OCI-LY3 (cell line): ENCODE data around the gene POLN.

Experiments used
- H2AFZ ChIP-seq: fragments of 200-600, 300-600 bp; shearing (Covaris generic); 2 replicates; pipeline ENCODE4 v1.6.0; 2014; ENCODE audit warnings: antibody characterized with exemption, low read depth, low read length
- H3K27ac ChIP-seq: fragments of 200-600, 300-600 bp; sonication (generic); 2 replicates; pipeline ENCODE4 v1.5.1; 2014; ENCODE audit warnings: mild to moderate bottlenecking, low read length, moderate library complexity, mixed read lengths
- H3K27me3 ChIP-seq: fragments of 200-600, 300-600 bp; sonication (generic); 2 replicates; pipeline ENCODE4 v1.6.1; 2014; ENCODE audit warnings: low read depth, low read length, mixed read lengths
- H3K36me3 ChIP-seq: fragments of 200-600, 300-600 bp; sonication (generic); replicated peaks from 2 replicates; pipeline ENCODE3; 2014; ENCODE audit warnings: low read depth, low read length, mixed read lengths
- H3K4me1 ChIP-seq: fragments of 300-600, 200-600 bp; sonication (generic); 2 replicates; pipeline ENCODE4 v1.6.1; 2014; ENCODE audit warnings: low read length, mixed read lengths
- H3K4me2 ChIP-seq: fragments of 200-600, 300-600 bp; sonication (generic); 2 replicates; pipeline ENCODE4 v1.6.1; 2014; ENCODE audit warnings: low read length, mixed read lengths
- H3K4me3 ChIP-seq: fragments of 300-600, 200-600 bp; sonication (generic); 2 replicates; pipeline ENCODE4 v1.5.1; 2014; ENCODE audit warnings: antibody characterized with exemption, mild to moderate bottlenecking, low read length, moderate library complexity
- H3K79me2 ChIP-seq: fragments of 300-600, 200-600 bp; shearing (Covaris generic); 2 replicates; pipeline ENCODE4 v1.6.1; 2014; ENCODE audit warnings: mild to moderate bottlenecking, low read length, mixed read lengths
- H3K9ac ChIP-seq: fragments of 300-600, 200-600 bp; shearing (Covaris generic); 2 replicates; pipeline ENCODE4 v1.6.0; 2014; ENCODE audit warnings: mild to moderate bottlenecking, low read length, moderate library complexity
- H3K9me3 ChIP-seq: fragments of 200-600, 300-600 bp; shearing (Covaris generic); 2 replicates; pipeline ENCODE4 v1.6.1; 2014; ENCODE audit warnings: low read length, mixed read lengths; ENCODE audit not compliant: insufficient read depth
- H4K20me1 ChIP-seq: fragments of 200-600, 300-600 bp; sonication (generic); 2 replicates; pipeline ENCODE4 v1.6.1; 2016; ENCODE audit warnings: low read length, mixed read lengths; ENCODE audit not compliant: insufficient read depth
- EZH2phosphoT487 ChIP-seq: fragments of 200-600 bp; shearing (Covaris generic); IDR thresholded peaks from 2 replicates; pipeline ENCODE4 v1.6.1; 2018; ENCODE audit warnings: antibody characterized with exemption, mixed run types, low read depth
- TF ChIP-seq, protein P1 (sequence below): fragments of 200-600, 300-600 bp; sonication (generic); IDR thresholded peaks from 2 replicates; pipeline ENCODE4 v1.5.1; 2014; ENCODE audit warnings: antibody characterized with exemption, low read length, low read depth

POLN gene

GRCh38 chr4:2066011-2066551 is 175.8 kb downstream of the POLN start:
- H3K27me3 ChIP-seq, result no peaks in the 10 kb centered on the region
- H3K4me2 ChIP-seq, result no peak overlapping the region
- no peak overlapping the region for H2AFZ ChIP-seq
- no peak overlapping the region for H3K27ac ChIP-seq
- H4K20me1 ChIP-seq, result peaks cover 18% of the 10 kb centered on the region
- H3K9me3 ChIP-seq, result no peaks in the 10 kb centered on the region
- no peak overlapping the region for H3K4me3 ChIP-seq
- peaks cover 9% of the 10 kb centered on the region for H3K36me3 ChIP-seq
- TF ChIP-seq EZH2phosphoT487, result no peak
- TF ChIP-seq, protein P1, sequence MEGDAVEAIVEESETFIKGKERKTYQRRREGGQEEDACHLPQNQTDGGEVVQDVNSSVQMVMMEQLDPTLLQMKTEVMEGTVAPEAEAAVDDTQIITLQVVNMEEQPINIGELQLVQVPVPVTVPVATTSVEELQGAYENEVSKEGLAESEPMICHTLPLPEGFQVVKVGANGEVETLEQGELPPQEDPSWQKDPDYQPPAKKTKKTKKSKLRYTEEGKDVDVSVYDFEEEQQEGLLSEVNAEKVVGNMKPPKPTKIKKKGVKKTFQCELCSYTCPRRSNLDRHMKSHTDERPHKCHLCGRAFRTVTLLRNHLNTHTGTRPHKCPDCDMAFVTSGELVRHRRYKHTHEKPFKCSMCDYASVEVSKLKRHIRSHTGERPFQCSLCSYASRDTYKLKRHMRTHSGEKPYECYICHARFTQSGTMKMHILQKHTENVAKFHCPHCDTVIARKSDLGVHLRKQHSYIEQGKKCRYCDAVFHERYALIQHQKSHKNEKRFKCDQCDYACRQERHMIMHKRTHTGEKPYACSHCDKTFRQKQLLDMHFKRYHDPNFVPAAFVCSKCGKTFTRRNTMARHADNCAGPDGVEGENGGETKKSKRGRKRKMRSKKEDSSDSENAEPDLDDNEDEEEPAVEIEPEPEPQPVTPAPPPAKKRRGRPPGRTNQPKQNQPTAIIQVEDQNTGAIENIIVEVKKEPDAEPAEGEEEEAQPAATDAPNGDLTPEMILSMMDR, result no peak
- H3K9ac ChIP-seq, result no peak overlapping the region
- H3K4me1 ChIP-seq, result no peaks in the 10 kb centered on the region
- H3K79me2 ChIP-seq, result peaks cover 27% of the 10 kb centered on the region

DNA sequence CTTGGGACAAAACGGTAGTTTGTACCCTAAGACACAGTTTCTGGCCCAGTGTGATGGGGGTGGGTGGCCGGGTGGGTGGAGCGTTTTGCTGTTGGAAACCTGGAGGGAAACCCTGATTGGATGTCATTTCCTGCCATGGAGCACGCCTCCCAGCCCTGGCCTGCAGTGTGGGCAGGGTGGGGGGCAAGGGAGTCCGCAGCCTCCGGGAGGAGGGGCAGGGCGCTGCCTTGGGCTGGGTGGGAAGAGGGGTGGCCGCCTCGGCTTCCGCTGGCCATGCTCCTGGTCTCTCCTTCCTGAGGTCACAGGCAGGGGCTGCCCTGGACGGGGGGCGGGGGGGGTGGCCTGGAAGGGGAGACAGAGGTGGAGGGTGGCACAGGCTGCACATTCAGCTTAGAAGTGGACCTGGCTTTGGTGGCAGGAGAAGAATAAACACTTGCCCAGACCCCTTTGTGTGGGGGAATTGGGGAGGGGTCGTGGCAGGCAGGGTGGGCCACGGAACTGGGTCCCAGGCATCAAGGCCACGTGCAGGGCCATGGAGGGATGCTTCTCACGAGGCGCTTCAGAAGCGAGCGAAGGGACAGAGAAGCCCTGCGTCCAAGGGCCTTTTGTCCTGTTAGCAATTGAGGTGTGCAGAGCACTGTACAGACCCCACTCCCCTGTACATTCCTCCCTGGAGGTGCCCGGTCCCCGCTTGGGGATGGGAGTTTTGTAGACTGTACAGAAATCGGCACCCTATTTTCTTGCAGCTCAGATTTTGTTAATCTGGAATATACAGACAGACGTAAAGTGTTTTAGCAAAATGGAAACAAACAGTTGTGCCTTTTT is 176.6 kb downstream of the POLN start:
- no peak overlapping the region for H3K4me2 ChIP-seq

DNA sequence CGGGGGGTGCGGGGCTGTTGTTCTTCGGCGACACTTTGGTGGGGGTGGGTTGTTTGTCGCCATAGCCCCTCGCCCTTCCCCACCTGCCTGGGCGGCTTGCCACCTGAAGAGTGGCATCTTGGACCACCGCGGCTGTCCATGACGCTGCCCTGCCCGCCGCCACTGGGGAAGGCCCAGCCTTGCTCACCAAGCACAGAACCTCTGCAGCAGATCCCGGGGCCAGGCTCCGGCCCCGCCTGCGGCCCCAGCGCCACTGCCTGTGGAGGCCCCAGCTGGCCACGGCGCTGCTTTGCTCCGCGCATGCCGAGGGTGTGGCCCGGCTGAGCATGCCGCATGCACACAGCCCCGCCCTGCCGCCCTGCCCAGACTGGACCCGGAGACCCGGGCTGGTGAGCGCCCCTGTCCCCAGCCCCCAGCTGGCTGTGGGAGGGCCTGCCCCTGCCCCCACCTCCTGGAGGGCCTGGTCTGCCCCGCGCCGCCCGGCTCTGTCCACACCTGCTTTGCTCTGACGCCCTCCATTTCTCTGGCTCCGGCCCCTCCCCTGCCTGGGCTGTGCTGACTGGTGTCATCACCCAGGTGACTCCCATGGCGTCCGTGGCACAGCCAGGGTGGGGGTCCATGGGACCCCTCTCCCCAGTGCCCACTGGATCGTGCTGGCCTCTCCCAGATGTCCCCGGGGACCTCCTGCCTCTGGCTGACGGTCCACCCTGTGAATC is 177.5 kb downstream of the POLN start:
- Histone ChIP-seq H3K79me2 (peaks cover 43% of the 10 kb centered on the region), H3K9ac (no peak overlapping the region), H3K36me3 (peaks cover 9% of the 10 kb centered on the region), H2AFZ (no peak overlapping the region), H3K27ac (no peak overlapping the region), H4K20me1 (peaks cover 18% of the 10 kb centered on the region), H3K9me3 (no peaks in the 10 kb centered on the region), H3K4me2 (no peak overlapping the region), H3K27me3 (no peaks in the 10 kb centered on the region), H3K4me1 (peaks cover 5% of the 10 kb centered on the region; the same call in 1 of the 2 replicates), H3K4me3 (no peak overlapping the region)
- no peak for TF ChIP-seq EZH2phosphoT487
- TF ChIP-seq, protein P1, result no peak

More for the DNA sequence above, 176.6 kb downstream of the POLN start:
- Histone ChIP-seq H3K27me3 (no peaks in the 10 kb centered on the region), H4K20me1 (peaks cover 18% of the 10 kb centered on the region), H3K4me3 (no peak overlapping the region), H3K9ac (no peak overlapping the region), H3K4me1 (peaks cover 5% of the 10 kb centered on the region; the same call in 1 of the 2 replicates), H3K9me3 (no peaks in the 10 kb centered on the region), H3K79me2 (peaks cover 35% of the 10 kb centered on the region), H3K27ac (no peak overlapping the region), H3K36me3 (peaks cover 9% of the 10 kb centered on the region), H2AFZ (no peak overlapping the region)
- TF ChIP-seq, protein P1, result no peak
- TF ChIP-seq EZH2phosphoT487, result no peak
